ENCODE data around the gene USF2.

The USF2 gene

DNA sequence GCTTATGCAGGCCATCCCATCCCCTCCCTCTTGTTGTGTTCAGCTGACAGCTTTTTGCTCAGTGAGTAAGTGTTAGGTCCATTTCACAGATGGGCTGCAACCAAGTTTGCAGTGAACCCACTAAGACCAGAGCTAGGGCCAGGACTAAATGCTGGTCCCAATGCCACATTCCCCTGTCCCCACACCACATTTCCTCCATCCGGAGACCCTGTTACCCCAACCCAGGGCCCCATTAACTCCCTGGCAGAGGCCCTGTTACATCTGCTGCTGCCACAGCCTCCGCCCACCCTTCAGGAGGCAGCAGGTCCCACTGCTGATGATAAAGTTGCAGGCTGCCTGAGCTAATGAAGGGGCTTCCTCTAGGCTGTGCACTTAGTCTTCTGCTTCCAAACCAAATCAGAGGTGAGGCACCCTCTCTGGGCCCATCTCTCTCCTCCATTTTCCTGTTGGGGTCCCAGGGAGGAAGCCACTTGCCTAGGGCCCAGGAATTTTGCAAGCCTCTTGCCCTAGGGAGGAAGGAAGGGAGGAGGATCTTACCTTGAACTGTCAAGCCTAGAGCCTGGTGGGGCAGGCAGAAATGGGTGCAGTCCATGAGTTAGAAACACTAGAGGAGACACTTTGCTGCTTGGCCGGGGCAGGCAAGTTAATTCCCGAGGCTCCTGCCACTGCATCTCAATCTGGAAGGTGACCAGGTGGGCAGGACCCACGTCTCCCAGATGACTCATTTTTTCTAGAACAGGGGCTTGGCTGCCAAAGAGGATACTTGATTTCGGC lies 3.4 kb upstream of the USF2 start:
- no peak for DNase-seq (ENCODE audit: low read depth)

- DNase-seq (ENCODE audit: low read depth) = no peak
Measured at GRCh38 chr19:35265900-35266519, 2.8 kb upstream of the USF2 start.

DNA sequence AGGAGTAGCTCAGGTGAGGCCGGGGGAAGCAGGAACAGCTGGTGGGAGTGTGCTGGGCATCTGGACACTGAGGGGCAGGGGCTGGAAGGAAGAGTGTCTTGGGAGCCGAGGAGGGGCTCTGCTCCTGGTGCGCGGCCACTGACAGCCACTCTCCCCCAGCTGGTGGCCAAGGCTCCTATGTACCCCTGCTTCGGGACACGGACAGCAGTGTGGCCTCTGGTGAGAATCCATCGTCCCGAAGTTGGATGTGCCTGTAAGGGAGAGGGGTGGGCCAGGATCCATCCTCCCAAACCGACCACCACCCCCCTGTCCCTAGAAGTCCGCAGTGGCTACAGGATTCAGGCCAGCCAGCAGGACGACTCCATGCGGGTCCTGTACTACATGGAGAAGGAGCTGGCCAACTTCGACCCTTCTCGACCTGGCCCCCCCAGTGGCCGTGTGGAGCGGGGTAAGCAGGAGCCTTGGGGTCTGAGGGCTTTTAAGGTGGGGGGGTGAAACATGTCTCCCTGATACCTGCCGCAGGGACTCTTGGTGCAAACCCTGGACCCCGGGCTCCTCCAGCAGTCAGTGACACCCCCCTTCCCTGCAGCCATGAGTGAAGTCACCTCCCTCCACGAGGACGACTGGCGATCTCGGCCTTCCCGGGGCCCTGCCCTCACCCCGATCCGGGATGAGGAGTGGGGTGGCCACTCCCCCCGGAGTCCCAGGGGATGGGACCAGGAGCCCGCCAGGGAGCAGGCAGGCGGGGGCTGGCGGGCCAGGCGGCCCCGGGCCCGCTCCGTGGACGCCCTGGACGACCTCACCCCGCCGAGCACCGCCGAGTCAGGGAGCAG lies 2.0 kb upstream of the USF2 start:
- no peak for DNase-seq (ENCODE audit: low read depth)

DNA sequence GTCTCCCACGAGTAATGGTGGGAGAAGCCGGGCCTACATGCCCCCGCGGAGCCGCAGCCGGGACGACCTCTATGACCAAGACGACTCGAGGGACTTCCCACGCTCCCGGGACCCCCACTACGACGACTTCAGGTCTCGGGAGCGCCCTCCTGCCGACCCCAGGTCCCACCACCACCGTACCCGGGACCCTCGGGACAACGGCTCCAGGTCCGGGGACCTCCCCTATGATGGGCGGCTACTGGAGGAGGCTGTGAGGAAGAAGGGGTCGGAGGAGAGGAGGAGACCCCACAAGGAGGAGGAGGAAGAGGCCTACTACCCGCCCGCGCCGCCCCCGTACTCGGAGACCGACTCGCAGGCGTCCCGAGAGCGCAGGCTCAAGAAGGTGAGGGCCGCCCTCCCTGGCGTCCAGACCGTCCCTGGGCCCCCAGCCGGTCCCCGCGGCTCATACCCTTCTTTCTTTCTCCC lies 1.4 kb upstream of the USF2 start:
- DNase-seq (ENCODE audit: low read depth) = no peak

- peak; percentile 40 for DNase-seq (ENCODE audit: low read depth)
Measured at GRCh38 chr19:35267818-35268535, 785 bp upstream of the USF2 start.

DNA sequence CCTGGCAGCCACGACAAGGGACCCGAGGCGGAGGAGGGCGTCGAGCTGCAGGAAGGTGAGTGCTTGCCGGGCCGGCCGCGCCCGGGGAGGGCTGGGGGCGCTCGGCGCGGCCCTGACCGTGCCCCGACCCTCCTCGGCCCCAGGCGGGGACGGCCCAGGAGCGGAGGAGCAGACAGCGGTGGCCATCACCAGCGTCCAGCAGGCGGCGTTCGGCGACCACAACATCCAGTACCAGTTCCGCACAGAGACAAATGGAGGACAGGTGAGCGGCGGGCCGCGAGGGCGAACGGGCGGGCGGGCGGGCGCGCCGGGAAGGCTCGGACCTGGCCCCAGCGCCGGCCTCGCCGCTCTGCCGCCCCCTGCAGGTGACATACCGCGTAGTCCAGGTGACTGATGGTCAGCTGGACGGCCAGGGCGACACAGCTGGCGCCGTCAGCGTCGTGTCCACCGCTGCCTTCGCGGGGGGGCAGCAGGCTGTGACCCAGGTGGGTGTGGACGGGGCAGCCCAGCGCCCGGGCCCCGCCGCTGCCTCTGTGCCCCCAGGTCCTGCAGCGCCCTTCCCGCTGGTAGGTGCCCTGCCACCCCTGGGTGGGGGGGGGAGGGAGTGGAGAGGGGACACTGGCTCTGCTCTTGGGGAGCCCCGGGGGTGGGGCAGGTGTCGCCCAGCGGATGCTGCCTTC lies 816 bp downstream of the USF2 start:
- peak; percentile 31 for DNase-seq (ENCODE audit: low read depth)

- DNase-seq (ENCODE audit: low read depth) = no peak
Measured at GRCh38 chr19:35270381-35270811, 1.6 kb downstream of the USF2 start.

GRCh38 chr19:35271546-35271945 lies 2.8 kb downstream of the USF2 start:
- DNase-seq (ENCODE audit: low read depth) = no peak

- DNase-seq (ENCODE audit: low read depth) = no peak
Measured at GRCh38 chr19:35272122-35272719, 3.5 kb downstream of the USF2 start.

GRCh38 chr19:35272954-35273649 lies 4.3 kb downstream of the USF2 start:
- DNase-seq (ENCODE audit: low read depth) = no peak

GRCh38 chr19:35273686-35274259 lies 5.0 kb downstream of the USF2 start:
- no peak for DNase-seq (ENCODE audit: low read depth)

DNA sequence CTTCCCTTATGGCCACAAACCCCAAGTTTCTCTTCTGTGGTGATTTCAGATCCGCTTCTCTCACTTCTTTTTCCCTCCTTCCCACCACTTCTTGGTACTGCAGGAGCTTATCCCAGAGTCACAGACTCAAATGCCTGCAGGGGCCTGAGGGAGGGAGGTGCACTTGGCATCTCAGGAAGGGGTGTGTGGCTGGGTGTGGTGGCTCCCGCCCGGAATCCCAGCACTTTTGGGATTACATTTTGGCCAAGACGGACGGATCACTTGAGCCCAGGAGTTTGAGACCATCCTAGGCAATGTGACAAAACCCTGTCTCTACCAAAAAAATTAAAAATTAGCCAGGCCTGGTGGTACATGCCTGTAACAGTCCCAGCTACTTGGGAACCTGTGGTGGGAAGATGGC lies 5.6 kb downstream of the USF2 start:
- DNase-seq (ENCODE audit: low read depth) = no peak

DNA sequence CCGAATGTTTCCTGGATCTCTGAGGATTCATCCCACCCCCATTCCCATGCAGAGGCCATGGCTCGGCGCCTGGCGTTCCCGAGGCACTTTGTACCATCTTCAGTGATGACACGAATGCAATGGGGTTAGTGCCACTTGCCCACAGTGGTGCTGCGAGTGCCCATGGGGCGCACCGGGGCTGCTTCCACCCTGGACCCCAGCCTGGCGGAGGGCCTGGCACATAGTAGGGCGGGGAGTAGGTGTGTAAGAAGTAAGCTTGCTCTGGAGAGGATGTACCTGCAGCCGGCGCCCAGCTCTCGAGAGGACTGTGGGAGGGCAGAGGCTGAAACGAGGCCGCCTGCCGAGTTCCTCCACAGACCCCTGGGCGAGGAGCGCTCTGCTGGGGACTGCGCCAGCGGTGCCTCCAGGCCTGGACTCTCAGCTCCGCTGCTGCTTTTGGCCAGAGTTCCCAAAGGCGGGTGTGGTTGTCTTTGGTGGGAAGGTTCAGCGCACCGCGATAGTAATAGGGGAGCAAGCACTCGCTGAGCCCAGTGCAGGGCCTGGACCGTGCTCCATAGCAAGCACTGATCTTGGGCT lies 8.0 kb downstream of the USF2 start:
- DNase-seq (ENCODE audit: low read depth) = no peak

DNA sequence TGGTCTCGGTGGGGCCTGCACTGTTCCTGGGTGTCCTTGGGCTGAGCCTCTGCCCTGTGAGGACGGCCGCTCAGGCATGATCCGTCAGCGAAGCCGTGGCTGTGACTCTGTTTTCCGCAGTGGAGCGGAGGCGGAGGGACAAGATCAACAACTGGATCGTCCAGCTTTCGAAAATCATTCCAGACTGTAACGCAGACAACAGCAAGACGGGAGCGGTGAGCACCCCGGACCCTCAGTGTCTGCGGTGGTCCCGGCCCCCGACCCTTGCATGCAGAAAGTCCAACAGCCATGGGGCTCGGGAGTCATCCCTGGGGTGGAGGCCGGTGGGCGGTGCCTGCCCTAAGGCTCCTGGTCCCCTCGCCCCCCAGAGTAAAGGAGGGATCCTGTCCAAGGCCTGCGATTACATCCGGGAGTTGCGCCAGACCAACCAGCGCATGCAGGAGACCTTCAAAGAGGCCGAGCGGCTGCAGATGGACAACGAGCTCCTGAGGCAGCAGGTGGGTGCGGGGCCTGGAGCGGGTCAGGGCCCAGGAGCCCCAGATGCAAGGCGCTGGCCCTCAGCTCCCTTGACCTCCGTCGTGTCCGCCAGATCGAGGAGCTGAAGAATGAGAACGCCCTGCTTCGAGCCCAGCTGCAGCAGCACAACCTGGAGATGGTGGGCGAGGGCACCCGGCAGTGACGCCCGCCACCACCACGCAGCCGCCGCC lies 10.0 kb downstream of the USF2 start:
- DNase-seq (ENCODE audit: low read depth) = no peak

- DNase-seq (ENCODE audit: low read depth) = no peak
Measured at GRCh38 chr19:35279374-35279773, 10.6 kb downstream of the USF2 start.

GRCh38 chr19:35279985-35280821 lies 11.4 kb downstream of the USF2 start:
- no peak for DNase-seq (ENCODE audit: low read depth)

GRCh38 chr19:35281303-35281702 lies 12.5 kb downstream of the USF2 start:
- no peak for DNase-seq (ENCODE audit: low read depth)

Data from stromal cell of bone marrow (primary cell).